Neutrophil (primary cell): Measurements from ENCODE around the gene RHBDL1.

Experiments used
- H3K27ac ChIP-seq: fragments of 200-600 bp; sonication (generic); 2 replicates; pipeline ENCODE4 v1.5.1; 2016; ENCODE audit warnings: mild to moderate bottlenecking, moderate library complexity
- H3K27me3 ChIP-seq: fragments of 200-600 bp; sonication (generic); 2 replicates; pipeline ENCODE4 v1.6.0; 2016; ENCODE audit warnings: mild to moderate bottlenecking
- H3K36me3 ChIP-seq: fragments of 200-600 bp; sonication (generic); 2 replicates; pipeline ENCODE4 v1.5.1; 2017
- H3K4me1 ChIP-seq, 2 experiments: fragments of 200-600 bp in 1 of 2; sonication (generic) in 1 of 2; 1 replicate in 1 of 2; 2 replicates in 1 of 2; pipeline versions ENCODE4 v1.5.1 to v1.6.1; 2013 to 2016; ENCODE audit warnings: low read depth in 1 of 2, low read length in 1 of 2, mild to moderate bottlenecking in 1 of 2, moderate library complexity in 1 of 2; ENCODE audit not compliant: control insufficient read depth in 1 of 2, insufficient read depth in 1 of 2
- H3K4me3 ChIP-seq, 2 experiments: fragments of 200-600 bp in 1 of 2; sonication (generic) in 1 of 2; 1 replicate in 1 of 2; 2 replicates in 1 of 2; pipeline ENCODE4 v1.5.1; 2013 to 2016; ENCODE audit warnings: low read depth in 1 of 2, low read length in 1 of 2, mild to moderate bottlenecking in 1 of 2, moderate library complexity in 1 of 2
- H3K9me3 ChIP-seq: fragments of 200-600 bp; sonication (generic); 2 replicates; pipeline ENCODE4 v1.5.1; 2016
- TF ChIP-seq, protein P1 (sequence below): fragments of 200-600 bp; sonication (generic); IDR thresholded peaks from 2 replicates; pipeline ENCODE4 v1.5.1; 2016; ENCODE audit warnings: antibody characterized with exemption

RHBDL1 gene

DNA sequence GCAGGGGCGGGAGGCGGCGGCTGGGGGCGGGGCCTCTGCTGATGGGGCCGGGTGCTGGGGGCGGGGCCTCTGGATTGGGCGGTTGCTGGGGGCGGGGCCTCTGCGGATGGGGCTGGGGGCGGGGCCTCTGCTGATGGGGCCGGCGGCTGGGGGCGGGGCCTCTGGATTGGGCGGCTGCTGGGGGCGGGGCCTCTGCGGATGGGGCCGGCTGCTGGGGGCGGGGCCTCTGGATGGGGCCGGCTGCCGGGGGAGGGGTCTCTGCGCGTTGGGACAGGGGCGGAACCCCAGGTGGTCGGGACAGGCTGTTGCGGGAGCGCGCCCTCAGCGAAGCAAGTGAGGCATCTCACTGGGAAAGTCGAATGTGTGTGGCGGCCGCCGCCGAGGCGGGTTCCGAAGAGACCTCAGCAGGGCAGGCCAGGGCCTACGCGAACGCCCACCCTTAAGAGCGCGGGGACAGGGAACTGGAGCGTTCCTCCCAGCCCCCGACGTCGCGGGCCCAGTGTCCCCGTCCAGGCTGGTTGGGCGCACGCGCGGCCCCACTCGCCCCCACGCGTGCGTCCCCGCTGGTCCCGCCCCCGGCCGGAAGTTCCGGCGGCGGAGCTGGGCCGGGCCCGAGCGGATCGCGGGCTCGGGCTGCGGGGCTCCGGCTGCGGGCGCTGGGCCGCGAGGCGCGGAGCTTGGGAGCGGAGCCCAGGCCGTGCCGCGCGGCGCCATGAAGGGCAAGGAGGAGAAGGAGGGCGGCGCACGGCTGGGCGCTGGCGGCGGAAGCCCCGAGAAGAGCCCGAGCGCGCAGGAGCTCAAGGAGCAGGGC, 4.5 kb downstream of the RHBDL1 start, which contains the start of gene STUB1:
Gene STUB1 (plus strand): TSS at position 597 of the 811 bp plus-strand sequence. CDS start 116 bp downstream, at position 713.
- H3K4me1 ChIP-seq: peaks cover 43 to 74% of the 10 kb centered on the region in 2 experiments
- peaks cover 34% of the 10 kb centered on the region for H3K27me3 ChIP-seq
- H3K4me3 ChIP-seq: peak within 1 kb of the TSS; percentile 83 to 91
- H3K9me3 ChIP-seq: no peaks in the 10 kb centered on the region
- H3K27ac ChIP-seq: peak within 1 kb of the TSS; percentile 86
- peaks cover 14% of the 10 kb centered on the region for H3K36me3 ChIP-seq
- TF ChIP-seq, protein P1, sequence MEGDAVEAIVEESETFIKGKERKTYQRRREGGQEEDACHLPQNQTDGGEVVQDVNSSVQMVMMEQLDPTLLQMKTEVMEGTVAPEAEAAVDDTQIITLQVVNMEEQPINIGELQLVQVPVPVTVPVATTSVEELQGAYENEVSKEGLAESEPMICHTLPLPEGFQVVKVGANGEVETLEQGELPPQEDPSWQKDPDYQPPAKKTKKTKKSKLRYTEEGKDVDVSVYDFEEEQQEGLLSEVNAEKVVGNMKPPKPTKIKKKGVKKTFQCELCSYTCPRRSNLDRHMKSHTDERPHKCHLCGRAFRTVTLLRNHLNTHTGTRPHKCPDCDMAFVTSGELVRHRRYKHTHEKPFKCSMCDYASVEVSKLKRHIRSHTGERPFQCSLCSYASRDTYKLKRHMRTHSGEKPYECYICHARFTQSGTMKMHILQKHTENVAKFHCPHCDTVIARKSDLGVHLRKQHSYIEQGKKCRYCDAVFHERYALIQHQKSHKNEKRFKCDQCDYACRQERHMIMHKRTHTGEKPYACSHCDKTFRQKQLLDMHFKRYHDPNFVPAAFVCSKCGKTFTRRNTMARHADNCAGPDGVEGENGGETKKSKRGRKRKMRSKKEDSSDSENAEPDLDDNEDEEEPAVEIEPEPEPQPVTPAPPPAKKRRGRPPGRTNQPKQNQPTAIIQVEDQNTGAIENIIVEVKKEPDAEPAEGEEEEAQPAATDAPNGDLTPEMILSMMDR: no peak

GRCh38 chr16:680625-680945, 5.1 kb downstream of the RHBDL1 start:
- Histone ChIP-seq H3K4me1 (peaks cover 43 to 69% of the 10 kb centered on the region in 2 experiments), H3K27me3 (peaks cover 28% of the 10 kb centered on the region), H3K4me3 (peak overlapping the region; percentile 83 to 91), H3K27ac (peak overlapping the region; percentile 86), H3K9me3 (no peaks in the 10 kb centered on the region), H3K36me3 (peaks cover 14% of the 10 kb centered on the region)
- TF ChIP-seq, protein P1: no peak

- TF ChIP-seq, protein P1: no peak
- peaks cover 22% of the 10 kb centered on the region for H3K27me3 ChIP-seq
- peak overlapping the region; percentile 86 for H3K27ac ChIP-seq
- no peaks in the 10 kb centered on the region for H3K9me3 ChIP-seq
- peaks cover 14% of the 10 kb centered on the region for H3K36me3 ChIP-seq
- H3K4me1 ChIP-seq: peaks cover 43 to 70% of the 10 kb centered on the region in 2 experiments
- H3K4me3 ChIP-seq: peak overlapping the region; percentile 83 to 91
These were observed 5.7 kb downstream of the RHBDL1 start for GRCh38 chr16:680967-681745.

DNA sequence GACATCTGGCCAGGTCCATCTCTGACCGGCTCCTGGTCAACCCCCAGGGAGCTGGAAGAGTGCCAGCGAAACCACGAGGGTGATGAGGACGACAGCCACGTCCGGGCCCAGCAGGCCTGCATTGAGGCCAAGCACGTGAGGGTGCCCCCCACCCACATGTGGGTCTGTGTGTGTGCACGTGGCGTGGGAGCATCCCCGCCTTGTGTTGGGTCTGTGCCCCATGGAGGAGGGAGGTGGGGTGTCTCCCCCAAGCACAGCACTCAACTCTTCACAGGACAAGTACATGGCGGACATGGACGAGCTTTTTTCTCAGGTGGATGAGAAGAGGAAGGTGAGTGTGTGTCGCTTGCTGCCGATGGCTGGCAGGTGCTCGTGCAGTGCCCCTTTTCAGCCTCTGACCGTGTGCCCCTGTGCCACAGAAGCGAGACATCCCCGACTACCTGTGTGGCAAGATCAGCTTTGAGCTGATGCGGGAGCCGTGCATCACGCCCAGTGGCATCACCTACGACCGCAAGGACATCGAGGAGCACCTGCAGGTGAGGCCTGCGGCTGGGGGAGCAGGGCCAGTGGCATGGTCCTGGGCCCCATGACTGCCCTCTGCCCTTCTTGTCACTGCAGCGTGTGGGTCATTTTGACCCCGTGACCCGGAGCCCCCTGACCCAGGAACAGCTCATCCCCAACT, 6.4 kb downstream of the RHBDL1 start:
- Histone ChIP-seq H3K9me3 (no peaks in the 10 kb centered on the region), H3K4me3 (peak overlapping the region in 1 of 2 experiments; percentile 2), H3K27me3 (peaks cover 15% of the 10 kb centered on the region), H3K4me1 (peaks cover 39 to 63% of the 10 kb centered on the region in 2 experiments), H3K36me3 (peaks cover 19% of the 10 kb centered on the region), H3K27ac (no peak overlapping the region)
- TF ChIP-seq, protein P1: no peak
